Peyer's patch (tissue), 4 donors: ENCODE data around the gene IFIH1. TPM values are rescaled to one million over a fixed set of nuclear protein-coding genes. Genes with fewer than 3 reads are reported as not detected.

Source experiments
- DNase-seq, 3 donors: peaks; one replicate each; pipeline ENCODE4 v3.0.0-alpha.2; 2017 to 2019
- H3K27ac ChIP-seq, 4 donors: fragments of 200-600 bp; sonication (generic); one replicate each; pipeline ENCODE4 v1.5.1; 2016 to 2019
- H3K27me3 ChIP-seq, 2 donors: fragments of 200-600 bp; sonication (generic); one replicate each; pipeline ENCODE4 v1.5.1; 2019
- H3K36me3 ChIP-seq, 3 donors: fragments of 200-600 bp; sonication (generic); one replicate each; pipeline ENCODE4 v1.5.1; 2016 to 2019
- H3K4me1 ChIP-seq, 4 donors: fragments of 200-600 bp; sonication (generic); one replicate each; pipeline ENCODE4 v1.5.1; 2016 to 2019
- H3K4me3 ChIP-seq, 4 donors: fragments of 200-600 bp; sonication (generic); 1 replicate in 3 of 4; 2 replicates in 1 of 4; pipeline ENCODE4 v1.5.1; 2016 to 2019; ENCODE audit warnings: mild to moderate bottlenecking in 1 of 4
- H3K9me3 ChIP-seq, 4 donors: fragments of 200-600 bp; sonication (generic); one replicate each; pipeline ENCODE4 v1.5.1; 2016 to 2019; ENCODE audit warnings: mild to moderate bottlenecking in 1 of 4
- CTCF ChIP-seq, 6 experiments: fragments of 450-650 bp in 4 of 6; fragments of 200-600 bp in 2 of 6; sonication (generic) in 1 of 6; IDR thresholded peaks; one replicate each; pipeline ENCODE4 v1.5.1; 2017 to 2019; ENCODE audit warnings: antibody characterized with exemption in 6 of 6, mild to moderate bottlenecking in 3 of 6, moderate library complexity in 1 of 6
- POLR2A ChIP-seq, 2 donors: fragments of 450-650 bp; IDR thresholded peaks; one replicate each; pipeline ENCODE4 v1.5.1; 2017; ENCODE audit warnings: antibody characterized with exemption in 2 of 2, mild to moderate bottlenecking in 2 of 2, moderate library complexity in 2 of 2
- total RNA-seq, 4 donors: library from RNA; depleted of rRNA; stranded (reverse); fragments of >200 nt; gene quantifications; one replicate each; pipeline ENCODE4 v1.1.0, GENCODE V29; 2016

IFIH1 gene
- total RNA-seq, 4 donors from 2014 or later = 25.4 to 68.5 (median 30.6) TPM

- peak overlapping the region in 2 of 4 donors; percentile 9 to 11 for H3K27ac ChIP-seq
- no peaks in the 10 kb centered on the region for H3K27me3 ChIP-seq
- TF ChIP-seq CTCF (IDR thresholded peaks at IDR 0.05) (no peak), POLR2A (IDR thresholded peaks at IDR 0.05) (no peak)
- no peaks in the 10 kb centered on the region for H3K9me3 ChIP-seq
- no peak overlapping the region for H3K4me3 ChIP-seq
- H3K36me3 ChIP-seq = peaks cover 0 to 5% (median 0%) of the 10 kb centered on the region in 3 donors
- H3K4me1 ChIP-seq = no peaks in the 10 kb centered on the region
- peak in 1 of 3 donors; percentile 51 for DNase-seq
Measured at GRCh38 chr2:162261032-162261945, 57.2 kb downstream of the IFIH1 start.

- Histone ChIP-seq H3K4me1 (no peaks in the 10 kb centered on the region), H3K36me3 (no peaks in the 10 kb centered on the region), H3K9me3 (no peaks in the 10 kb centered on the region), H3K27ac (no peak overlapping the region), H3K27me3 (no peaks in the 10 kb centered on the region), H3K4me3 (no peak overlapping the region)
- DNase-seq = no peak
- TF ChIP-seq CTCF (IDR thresholded peaks at IDR 0.05) = no peak
- no peak for TF ChIP-seq POLR2A (IDR thresholded peaks at IDR 0.05)
Measured at GRCh38 chr2:162258686-162259085, 59.8 kb downstream of the IFIH1 start.

GRCh38 chr2:162258169-162258568 lies 60.3 kb downstream of the IFIH1 start:
- Histone ChIP-seq H3K36me3 (no peaks in the 10 kb centered on the region), H3K27me3 (no peaks in the 10 kb centered on the region), H3K4me1 (no peaks in the 10 kb centered on the region), H3K27ac (no peak overlapping the region), H3K9me3 (no peaks in the 10 kb centered on the region), H3K4me3 (no peak overlapping the region)
- TF ChIP-seq CTCF (IDR thresholded peaks at IDR 0.05) (no peak), POLR2A (IDR thresholded peaks at IDR 0.05) (no peak)
- DNase-seq = no peak

- Histone ChIP-seq H3K27me3 (no peaks in the 10 kb centered on the region), H3K4me1 (no peaks in the 10 kb centered on the region), H3K9me3 (no peaks in the 10 kb centered on the region), H3K4me3 (no peak overlapping the region), H3K36me3 (no peaks in the 10 kb centered on the region), H3K27ac (no peak overlapping the region)
- no peak for DNase-seq
- no peak for TF ChIP-seq POLR2A (IDR thresholded peaks at IDR 0.05)
- TF ChIP-seq CTCF (IDR thresholded peaks at IDR 0.05) = no peak
Measured at GRCh38 chr2:162257425-162257824, 61.1 kb downstream of the IFIH1 start.

- H3K27me3 ChIP-seq = no peaks in the 10 kb centered on the region
- no peak for DNase-seq
- no peaks in the 10 kb centered on the region for H3K9me3 ChIP-seq
- no peak for TF ChIP-seq CTCF (IDR thresholded peaks at IDR 0.05)
- TF ChIP-seq POLR2A (IDR thresholded peaks at IDR 0.05) = no peak
- no peak overlapping the region for H3K27ac ChIP-seq
- no peaks in the 10 kb centered on the region for H3K36me3 ChIP-seq
- no peaks in the 10 kb centered on the region for H3K4me1 ChIP-seq
- H3K4me3 ChIP-seq = no peak overlapping the region
Measured at GRCh38 chr2:162256591-162256991, 61.9 kb downstream of the IFIH1 start.
